IMR-90 (cell line): ENCODE measurements around the gene NCS1. TPM values are rescaled to one million over a fixed set of nuclear protein-coding genes. Genes with fewer than 3 reads are reported as not detected.

Source experiments
- ATAC-seq: fragments of 200-7000 bp; cut with Tn5 transposase; 2 replicates; pipeline ENCODE4 v1.9.1; 2020; ENCODE audit warnings: low read depth, mild to moderate bottlenecking, moderate library complexity
- BruUV-seq: library from RNA; stranded (reverse); fragments of 400-500 nt; replicated peaks from 2 replicates; lab custom pipeline; 2021; lab: Mats Ljungman, UMichigan
- CTCF ChIA-PET: fragments of 300-600 bp; formaldehyde crosslinking; extraction: SDS; loops from one replicate; lab custom pipeline; 2021; ENCODE audit warnings: antibody characterized with exemption; lab: Yijun Ruan, JAX
- POLR2A ChIA-PET: fragments of 300-600 bp; sonication (Branson Sonifier 250); formaldehyde crosslinking; loops from one replicate; lab custom pipeline; 2022; ENCODE audit warnings: antibody characterized with exemption; ENCODE audit not compliant: unreplicated experiment; lab: Charles Lee
- DNase-seq: peaks from one replicate; pipeline ENCODE4 v3.0.0; 2013
- H2AFZ ChIP-seq: replicated peaks from 2 replicates; pipeline ENCODE3; 2013; ENCODE audit warnings: low read length, mild to moderate bottlenecking; ENCODE audit not compliant: poor library complexity
- H2AK5ac ChIP-seq: 2 replicates; pipeline ENCODE4 v1.6.1; 2013; ENCODE audit warnings: low read depth, low read length, inconsistent platforms
- H2AK9ac ChIP-seq: replicated peaks from 2 replicates; pipeline ENCODE3; 2013; ENCODE audit warnings: mild to moderate bottlenecking, low read depth, low read length, moderate library complexity; ENCODE audit not compliant: poor library complexity
- H2BK120ac ChIP-seq: 2 replicates; pipeline ENCODE4 v1.6.1; 2013; ENCODE audit warnings: low read depth, low read length, inconsistent platforms
- H2BK15ac ChIP-seq: 3 replicates; pipeline ENCODE4 v1.6.1; 2013; ENCODE audit warnings: low read depth, low read length, inconsistent platforms
- H2BK20ac ChIP-seq: 2 replicates; pipeline ENCODE4 v1.6.1; 2013; ENCODE audit warnings: low read depth, mild to moderate bottlenecking, inconsistent platforms, low read length, moderate library complexity
- H2BK5ac ChIP-seq: 2 replicates; pipeline ENCODE4 v1.6.1; 2013; ENCODE audit warnings: mild to moderate bottlenecking, low read depth, low read length, inconsistent platforms; ENCODE audit not compliant: poor library complexity, severe bottlenecking
- H3K14ac ChIP-seq: replicated peaks from 2 replicates; pipeline ENCODE4 v1.6.1; 2013; ENCODE audit warnings: low read depth, low read length, inconsistent platforms
- H3K18ac ChIP-seq: 2 replicates; pipeline ENCODE4 v1.6.1; 2013; ENCODE audit warnings: low read depth, low read length, control low read depth
- H3K23ac ChIP-seq: 2 replicates; pipeline ENCODE4 v1.6.1; 2013; ENCODE audit warnings: low read depth, low read length, inconsistent platforms
- H3K27ac ChIP-seq: 2 replicates; pipeline ENCODE4 v1.5.1; 2013; ENCODE audit warnings: mild to moderate bottlenecking, control low read depth, low read length; ENCODE audit not compliant: insufficient read depth
- H3K27me3 ChIP-seq: 2 replicates; pipeline ENCODE4 v1.6.1; 2013; ENCODE audit warnings: low read length; ENCODE audit not compliant: control insufficient read depth, insufficient read depth
- H3K36me3 ChIP-seq: 2 replicates; pipeline ENCODE4 v1.6.1; 2013; ENCODE audit warnings: low read length, mixed read lengths; ENCODE audit not compliant: control insufficient read depth, insufficient read depth
- H3K4ac ChIP-seq: 2 replicates; pipeline ENCODE4 v1.6.1; 2013; ENCODE audit warnings: low read depth, low read length, inconsistent platforms
- H3K4me1 ChIP-seq: 2 replicates; pipeline ENCODE4 v1.6.1; 2013; ENCODE audit warnings: low read length, mixed read lengths; ENCODE audit not compliant: control insufficient read depth, insufficient read depth
- H3K4me2 ChIP-seq: 2 replicates; pipeline ENCODE4 v1.6.1; 2013; ENCODE audit warnings: low read depth, mild to moderate bottlenecking, control low read depth, low read length, moderate library complexity
- H3K4me3 ChIP-seq: 2 replicates; pipeline ENCODE4 v1.5.1; 2013; ENCODE audit warnings: low read depth, mild to moderate bottlenecking, control low read depth, low read length, moderate library complexity; ENCODE audit not compliant: insufficient read depth
- H3K56ac ChIP-seq: 2 replicates; pipeline ENCODE4 v1.6.1; 2013; ENCODE audit warnings: low read length, inconsistent platforms; ENCODE audit not compliant: insufficient read depth; ENCODE audit errors: extremely low read depth
- H3K79me1 ChIP-seq, 2 experiments: 2 replicates each; pipeline ENCODE4 v1.6.1; 2013; ENCODE audit warnings: low read length in 2 of 2, inconsistent platforms in 1 of 2, low read depth in 1 of 2
- H3K9ac ChIP-seq: 2 replicates; pipeline ENCODE4 v1.6.1; 2013; ENCODE audit warnings: low read depth, low read length, control low read depth
- H3K9me1 ChIP-seq: 2 replicates; pipeline ENCODE4 v1.6.1; 2013; ENCODE audit warnings: low read length, inconsistent platforms; ENCODE audit not compliant: insufficient read depth
- H3K9me3 ChIP-seq: 2 replicates; pipeline ENCODE4 v1.6.1; 2013; ENCODE audit warnings: low read length; ENCODE audit not compliant: control insufficient read depth, insufficient read depth
- H4K20me1 ChIP-seq: 2 replicates; pipeline ENCODE4 v1.6.1; 2013; ENCODE audit warnings: low read length, inconsistent platforms; ENCODE audit not compliant: insufficient read depth
- H4K5ac ChIP-seq: 2 replicates; pipeline ENCODE4 v1.6.1; 2013; ENCODE audit warnings: mild to moderate bottlenecking, low read depth, low read length, control low read depth
- H4K8ac ChIP-seq, 2 experiments: 2 replicates each; pipeline ENCODE4 v1.6.1; 2013; ENCODE audit warnings: low read depth in 2 of 2, low read length in 2 of 2, control low read depth in 1 of 2, inconsistent platforms in 1 of 2
- H4K91ac ChIP-seq: 2 replicates; pipeline ENCODE4 v1.6.1; 2013; ENCODE audit warnings: low read depth, low read length, inconsistent platforms; ENCODE audit not compliant: insufficient read depth
- BHLHE40 ChIP-seq: fragments of 150-350 bp; IDR thresholded peaks from 2 replicates; pipeline ENCODE4 v1.6.1; 2016; ENCODE audit warnings: mild to moderate bottlenecking, low read depth, low read length
- CTCF ChIP-seq: conservative IDR thresholded peaks from 2 replicates; pipeline ENCODE4 v1.5.1; 2012; ENCODE audit warnings: mild to moderate bottlenecking, low read depth, low read length, improper control_type of control experiment
- ELK1 ChIP-seq: fragments of 150-350 bp; IDR thresholded peaks from 2 replicates; pipeline ENCODE4 v1.6.1; 2016; ENCODE audit warnings: low read depth, mild to moderate bottlenecking, low read length, moderate library complexity, borderline replicate concordance
- FOS ChIP-seq: fragments of 150-350 bp; IDR thresholded peaks from 2 replicates; pipeline ENCODE4 v1.6.1; 2016; ENCODE audit warnings: low read depth, low read length
- MAFK ChIP-seq: IDR thresholded peaks from 2 replicates; pipeline ENCODE4 v1.6.1; 2012; ENCODE audit warnings: low read depth, low read length, improper control_type of control experiment
- MAZ ChIP-seq: IDR thresholded peaks from 2 replicates; pipeline ENCODE4 v1.6.1; 2012; ENCODE audit warnings: low read depth, mild to moderate bottlenecking, low read length, improper control_type of control experiment, moderate library complexity, borderline replicate concordance
- MXI1 ChIP-seq: IDR thresholded peaks from 2 replicates; pipeline ENCODE4 v1.6.1; 2012; ENCODE audit warnings: low read depth, mild to moderate bottlenecking, low read length, moderate library complexity, borderline replicate concordance
- RAD21 ChIP-seq: IDR thresholded peaks from 2 replicates; pipeline ENCODE4 v1.6.1; 2012; ENCODE audit warnings: low read length, improper control_type of control experiment
- RFX5 ChIP-seq: IDR thresholded peaks from 2 replicates; pipeline ENCODE4 v1.8.0; 2012; ENCODE audit warnings: low read depth, mild to moderate bottlenecking, low read length, moderate library complexity
- USF2 ChIP-seq: fragments of 150-350 bp; IDR thresholded peaks from 2 replicates; pipeline ENCODE4 v1.6.1; 2017; ENCODE audit warnings: mild to moderate bottlenecking, antibody characterized with exemption, low read length, low read depth
- WGBS, 2 experiments: methylation state at CpG; one replicate each; pipeline versions ENCODE4 v1.1.5 to v1.1.7; 2013; ENCODE audit warnings: missing lambda C conversion rate in 2 of 2; ENCODE audit not compliant: insufficient read length in 1 of 2; ENCODE audit errors: extremely low coverage in 2 of 2; 5-methylcytosine and 5-hydroxymethylcytosine counted together
- dilution Hi-C: fragments of 300-500 bp; cut with HindIII; formaldehyde crosslinking; loops from one replicate; pipeline ENCODE4 v1.14.3; 2018; ENCODE audit warnings: low sequenced_read_pairs; ENCODE audit not compliant: unreplicated experiment
- in situ Hi-C: fragments of 300-500 bp; cut with MboI; formaldehyde crosslinking; loops from 3 replicates; pipeline ENCODE4 v1.14.3; 2019; ENCODE audit warnings: low sequenced_read_pairs, inconsistent platforms, mixed read lengths
- intact Hi-C: fragments of 100-400 bp; cut with micrococcal nuclease; formaldehyde crosslinking; loops from 2 replicates; pipeline ENCODE4 v1.10.0; 2022
- polyA plus RNA-seq, 3 experiments: library from polyadenylated mRNA; depleted of rRNA; stranded (reverse); fragments of >200 nt; gene quantifications; 2 replicates each; pipeline ENCODE4 v1.2.3, GENCODE V29; 2012; ENCODE audit warnings: low replicate concordance in 1 of 3
- total RNA-seq: library from RNA; depleted of rRNA; stranded (reverse); fragments of >200 nt; gene quantifications from 2 replicates; pipeline ENCODE4 v1.2.3, GENCODE V29; 2012

The NCS1 gene
- total and polyA plus RNA-seq, 2 of the 4 experiments (the other 2 are of a cell fraction) = 41.0 to 60.5 TPM

- Histone ChIP-seq H2AK9ac (no peak overlapping the region), H2AFZ (no peak overlapping the region), H2BK120ac (no peak overlapping the region), H4K8ac (no peak overlapping the region), H2BK20ac (no peak overlapping the region), H2BK15ac (no peak overlapping the region), H3K27ac (no peak overlapping the region), H3K9me1 (peaks cover 18% of the 10 kb centered on the region), H2AK5ac (no peak overlapping the region), H3K27me3 (no peaks in the 10 kb centered on the region), H4K20me1 (peaks cover 13% of the 10 kb centered on the region; the same call in 1 of the 2 replicates), H3K23ac (no peak overlapping the region), H3K4me2 (no peak overlapping the region), H3K4me3 (no peak overlapping the region), H2BK5ac (no peak overlapping the region), H3K14ac (no peak overlapping the region), H3K9ac (no peak overlapping the region), H4K91ac (no peak overlapping the region), H3K36me3 (peaks cover 6% of the 10 kb centered on the region; the same call in 1 of the 2 replicates), H3K56ac (no peak overlapping the region), H3K4ac (no peak overlapping the region), H4K5ac (no peak overlapping the region), H3K79me1 (peaks cover 0 to 16% of the 10 kb centered on the region in 2 experiments; a peak in 2 of 4 replicates), H3K18ac (no peak overlapping the region), H3K4me1 (peaks cover 6% of the 10 kb centered on the region), H3K9me3 (no peaks in the 10 kb centered on the region)
- no peak for TF ChIP-seq CTCF
- TF ChIP-seq BHLHE40 = no peak
- no peak for TF ChIP-seq USF2
- no peak for TF ChIP-seq RFX5
- no peak for TF ChIP-seq RAD21
- no peak for TF ChIP-seq MAFK
- no peak for TF ChIP-seq MXI1
- TF ChIP-seq ELK1 = no peak
- TF ChIP-seq FOS = no peak
- TF ChIP-seq MAZ = no peak
- no peak for DNase-seq
- intact Hi-C loops (loop anchor here (10.0 kb wide), 1 partner anchor 355 kb away; no protein-coding TSS in a partner anchor), dilution Hi-C loops (loop anchor here (25.0 kb wide), 1 partner anchor 127 kb away; no protein-coding TSS in a partner anchor), in situ Hi-C loops (loop anchor here (25.0 kb wide), 1 partner anchor 127 kb away; no protein-coding TSS in a partner anchor)
- no peak for ATAC-seq
- ChIA-PET CTCF (no interaction called here), POLR2A (no interaction called here)
- WGBS, 2 experiments = no CpG with 5 or more reads among the region's 3 CpGs
- no TSS peak for BruUV-seq
Measured at GRCh38 chr9:130239363-130239695, 67.1 kb downstream of the NCS1 start.
